Activated CD8-positive, alpha-beta memory T cell treated with anti-CD3 and anti-CD28 coated beads for 4 hours (primary cell): ENCODE measurements around the gene STOML2.
"Not testable (repeated sequence)": the region's sequence is repeated elsewhere in the genome, so short reads cannot be mapped to it uniquely, and the experiment has no call there.

Source experiments
- DNase-seq, 2 donors: peaks; one replicate each; pipeline ENCODE4 v3.0.0-alpha.2; 2020; ENCODE audit warnings: low read depth in 2 of 2

Gene STOML2

GRCh38 chr9:35102769-35103659 lies at the start of gene STOML2:
Gene STOML2, minus strand, starts transcription at chr9:35103131. Its CDS starts 37 bp downstream, at chr9:35103094.
- peak; percentile 80 to 89 for DNase-seq

- not testable (repeated sequence) for DNase-seq
These were observed 45.1 kb upstream of the STOML2 start for GRCh38 chr9:35147941-35148563.

DNA sequence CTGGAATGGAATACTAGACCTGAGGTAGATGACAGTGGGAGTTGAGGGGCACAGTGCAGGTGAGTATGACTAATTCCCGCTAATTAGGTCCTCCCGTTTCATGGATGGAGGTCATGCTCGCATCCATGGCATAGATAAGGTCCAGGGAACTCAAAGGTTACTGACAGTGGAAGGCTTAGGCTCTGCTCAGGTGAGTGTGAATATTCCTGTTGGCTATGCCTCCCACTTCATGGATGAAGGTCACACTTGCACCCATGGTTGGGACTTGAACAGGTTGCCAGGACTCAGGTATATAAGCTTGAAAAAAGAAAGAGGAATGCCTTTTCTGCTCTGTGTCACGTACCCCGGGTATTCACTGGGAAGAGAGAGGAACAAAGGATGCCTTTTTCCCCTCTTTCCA lies 39.1 kb upstream of the STOML2 start:
- DNase-seq, result no peak

DNA sequence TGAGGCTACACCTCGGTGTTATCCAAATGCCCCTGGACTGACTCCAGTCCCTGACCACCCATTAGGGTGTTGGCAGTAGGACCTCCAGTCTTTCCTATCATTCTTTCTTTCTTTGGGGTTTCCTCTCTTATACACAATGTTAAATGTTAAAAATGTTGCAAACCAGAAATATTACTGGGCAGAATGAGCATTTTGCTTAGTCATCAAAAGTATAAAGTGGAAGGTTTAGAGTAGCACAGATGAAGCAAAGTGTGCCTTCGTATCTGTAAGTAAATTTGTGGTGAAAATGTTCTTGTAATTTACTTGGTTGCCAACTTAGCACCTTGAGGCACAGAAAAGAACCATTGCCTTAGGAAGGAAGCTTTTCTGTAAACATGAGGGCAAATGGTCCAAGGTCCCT lies 37.2 kb upstream of the STOML2 start:
- DNase-seq, result no peak

DNA sequence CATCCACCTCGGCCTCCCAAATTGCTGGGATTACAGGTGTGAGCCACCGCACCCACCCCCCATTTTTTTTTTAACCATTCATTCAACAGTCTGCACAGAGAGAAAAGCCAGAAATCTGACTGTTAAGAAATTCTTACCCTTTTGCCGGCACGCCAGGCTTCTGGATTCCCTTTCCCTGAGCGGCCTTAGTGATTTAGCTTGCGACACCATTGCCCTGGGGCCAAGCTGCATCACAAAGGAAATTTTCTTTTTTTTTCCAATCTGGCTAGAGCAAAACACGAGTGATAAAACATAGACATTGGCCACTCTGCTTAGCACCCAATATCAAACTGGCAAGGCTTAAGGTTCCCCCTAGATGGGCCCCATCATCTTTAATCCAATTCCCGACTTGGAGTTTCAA lies 33.9 kb upstream of the STOML2 start:
- no peak for DNase-seq

DNA sequence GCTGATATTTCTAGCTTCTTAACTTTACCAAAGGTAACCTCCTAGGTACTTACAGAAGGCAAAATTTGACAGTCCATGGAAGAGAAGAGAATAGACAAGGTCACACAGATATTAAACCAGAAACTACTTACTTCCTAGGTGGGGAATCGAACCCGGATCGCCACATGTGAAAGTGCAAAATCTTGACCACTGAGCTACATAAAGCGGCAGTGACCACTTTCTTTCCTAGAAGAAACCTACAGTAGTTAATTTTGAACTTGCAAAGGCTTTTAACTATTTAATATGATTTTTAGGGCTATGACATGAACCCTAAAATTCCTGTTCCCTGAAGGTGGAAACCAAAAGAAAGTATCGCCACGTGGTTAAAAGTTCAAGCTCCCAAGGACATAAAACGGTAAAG lies 33.1 kb upstream of the STOML2 start:
- no peak for DNase-seq

DNA sequence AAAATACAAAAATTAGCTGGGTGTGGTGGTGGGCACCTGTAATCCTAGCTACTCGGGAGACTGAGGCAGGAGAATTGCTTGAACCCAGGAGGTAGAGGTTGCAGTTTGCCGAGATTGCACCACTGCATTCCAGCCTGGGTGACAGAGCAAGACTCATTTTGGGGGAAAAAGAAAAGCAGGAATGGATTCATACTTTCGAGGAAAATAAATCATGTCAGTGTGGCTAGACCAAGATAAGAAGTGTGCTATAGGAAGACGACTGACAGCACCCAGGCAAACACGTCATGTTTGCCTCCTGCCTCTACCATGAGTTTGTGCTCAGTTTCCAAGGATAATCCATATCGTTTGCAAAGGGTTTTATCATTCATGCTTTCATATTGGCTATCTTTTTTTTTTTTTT lies 32.0 kb upstream of the STOML2 start:
- DNase-seq, result no peak

DNA sequence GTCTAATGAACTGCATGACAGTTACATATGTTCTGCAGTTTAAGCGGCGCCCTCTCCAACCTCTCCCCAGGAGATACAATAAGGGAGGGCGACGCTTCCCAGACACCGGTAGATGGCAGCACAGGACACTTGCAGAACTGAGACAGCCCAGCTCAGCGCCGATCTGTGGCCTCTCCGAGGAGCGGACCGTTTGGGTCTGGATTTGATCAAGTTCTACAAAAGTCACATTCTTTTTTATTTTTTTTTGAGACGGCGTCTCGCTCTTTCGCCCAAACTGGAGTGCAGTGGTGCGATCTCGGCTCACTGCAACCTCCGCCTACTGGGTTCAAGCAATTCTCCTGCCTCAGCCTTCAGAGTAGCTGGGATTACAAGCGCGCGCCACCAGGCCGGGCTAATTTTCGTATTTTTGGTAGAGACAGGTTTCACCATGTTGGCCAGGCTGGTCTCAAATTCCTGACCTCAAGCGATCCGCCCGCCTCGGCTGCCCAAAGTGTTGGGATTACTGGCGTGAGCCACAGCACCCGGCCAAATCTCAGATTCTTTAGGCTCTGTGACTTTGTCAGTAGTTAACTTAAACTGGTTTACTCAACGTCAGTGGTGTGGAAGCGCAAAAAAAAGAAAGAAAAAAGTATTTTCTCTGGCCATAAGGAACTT lies 14.1 kb upstream of the STOML2 start:
- peak; percentile 71 to 79 for DNase-seq

DNA sequence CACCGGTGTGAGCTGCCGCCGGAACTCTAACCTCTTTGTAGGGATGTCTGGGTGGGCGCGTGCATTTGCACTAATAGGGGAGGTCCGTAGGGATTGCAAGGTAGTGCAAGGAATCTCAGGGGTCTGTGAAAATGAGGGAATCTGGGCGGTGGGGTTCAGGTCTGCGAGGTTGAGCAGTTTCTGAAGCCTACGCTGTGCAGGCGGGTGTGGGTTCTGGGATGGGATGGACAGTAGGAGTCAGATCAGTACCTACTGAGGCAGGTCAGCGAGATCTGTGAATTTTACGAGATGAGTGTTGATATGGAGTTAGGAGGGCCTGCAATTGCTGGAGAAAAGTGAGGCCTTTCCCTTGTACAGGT lies 13.6 kb upstream of the STOML2 start:
- no peak for DNase-seq

DNA sequence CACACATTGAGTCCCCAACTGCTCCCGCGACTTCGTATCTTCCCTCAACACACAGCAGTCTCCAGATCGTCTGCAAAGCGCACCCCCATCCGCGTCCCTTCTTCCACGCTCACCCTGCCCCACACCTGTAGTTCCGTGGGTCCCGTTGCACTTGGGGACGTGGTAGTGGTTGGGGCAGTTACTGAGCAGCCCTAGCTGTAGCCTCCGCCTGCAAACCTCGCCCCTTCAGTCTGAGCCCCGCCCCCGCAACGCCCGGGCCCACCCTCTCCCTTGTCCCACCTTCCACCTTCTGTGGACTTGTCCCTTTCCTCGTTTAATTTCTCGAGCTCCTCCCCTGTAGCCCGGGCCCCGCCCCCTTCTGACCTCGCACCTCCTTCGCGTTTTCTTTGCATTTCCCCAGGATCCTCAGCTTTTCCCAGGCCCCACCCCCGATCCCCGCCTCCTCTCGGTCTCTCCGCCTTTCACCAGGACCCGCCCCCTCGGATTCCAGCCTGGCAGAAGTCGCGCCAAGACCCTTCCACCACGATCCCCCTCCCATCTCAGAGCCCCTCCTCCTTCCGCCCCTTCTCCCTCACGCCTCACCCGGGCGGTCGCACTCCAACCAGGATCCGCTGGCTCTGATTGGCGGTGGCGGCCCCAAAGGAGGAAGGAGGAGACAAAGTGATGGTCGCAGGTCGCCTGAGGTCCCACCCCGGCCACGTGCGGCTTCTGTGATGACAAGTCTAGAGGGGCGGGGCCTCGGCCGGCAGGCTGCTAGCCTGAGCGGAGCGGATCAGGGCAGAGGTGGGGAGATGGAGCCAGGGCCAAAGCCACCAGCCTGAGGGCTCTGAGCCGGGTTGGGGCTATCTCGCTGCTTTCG lies 13.0 kb upstream of the STOML2 start, which contains the start of gene ATOSB:
Gene ATOSB, minus strand, starts transcription at position 183 of the 859 bp plus-strand sequence. CDS start 7,588 bp downstream, outside the sequence.
- peak; percentile 82 to 86 for DNase-seq

DNA sequence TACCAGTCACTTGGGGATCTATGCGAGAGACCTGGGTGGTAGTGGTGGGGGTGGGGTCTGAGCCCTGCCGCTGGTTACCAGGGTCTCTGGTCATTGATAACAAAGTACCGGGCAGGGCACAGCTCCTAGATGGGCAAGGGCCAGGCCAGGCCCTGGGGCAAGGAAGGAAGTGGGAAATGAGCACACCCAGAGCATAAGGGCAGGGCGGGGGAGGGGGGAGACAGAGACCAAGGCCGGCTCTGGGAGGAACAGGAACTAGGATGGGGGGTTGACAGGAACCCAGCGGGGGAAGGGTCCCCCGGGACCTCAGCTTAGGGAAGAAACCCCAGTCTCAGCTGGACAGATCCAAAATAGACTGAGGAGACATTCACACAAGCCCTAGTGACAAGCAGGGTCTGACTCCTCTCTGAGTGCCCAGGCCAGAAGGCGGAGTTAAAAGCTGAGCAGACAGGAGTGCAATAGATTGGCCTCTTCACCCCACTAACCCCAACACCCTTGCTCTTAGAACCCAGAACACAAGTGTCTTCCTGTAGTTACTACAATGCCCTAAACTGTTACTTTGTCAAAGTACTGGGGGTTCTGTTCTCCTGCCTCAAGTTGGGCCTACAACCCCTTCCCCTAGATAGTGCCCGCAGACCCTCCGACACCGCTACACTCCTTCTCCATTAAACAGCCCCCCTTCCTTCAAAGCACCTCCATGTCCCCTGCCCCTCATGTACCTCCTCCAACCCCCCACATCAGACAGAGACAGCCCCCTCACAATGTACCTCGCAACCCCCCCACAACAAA lies 12.1 kb upstream of the STOML2 start:
- DNase-seq, result no peak

DNA sequence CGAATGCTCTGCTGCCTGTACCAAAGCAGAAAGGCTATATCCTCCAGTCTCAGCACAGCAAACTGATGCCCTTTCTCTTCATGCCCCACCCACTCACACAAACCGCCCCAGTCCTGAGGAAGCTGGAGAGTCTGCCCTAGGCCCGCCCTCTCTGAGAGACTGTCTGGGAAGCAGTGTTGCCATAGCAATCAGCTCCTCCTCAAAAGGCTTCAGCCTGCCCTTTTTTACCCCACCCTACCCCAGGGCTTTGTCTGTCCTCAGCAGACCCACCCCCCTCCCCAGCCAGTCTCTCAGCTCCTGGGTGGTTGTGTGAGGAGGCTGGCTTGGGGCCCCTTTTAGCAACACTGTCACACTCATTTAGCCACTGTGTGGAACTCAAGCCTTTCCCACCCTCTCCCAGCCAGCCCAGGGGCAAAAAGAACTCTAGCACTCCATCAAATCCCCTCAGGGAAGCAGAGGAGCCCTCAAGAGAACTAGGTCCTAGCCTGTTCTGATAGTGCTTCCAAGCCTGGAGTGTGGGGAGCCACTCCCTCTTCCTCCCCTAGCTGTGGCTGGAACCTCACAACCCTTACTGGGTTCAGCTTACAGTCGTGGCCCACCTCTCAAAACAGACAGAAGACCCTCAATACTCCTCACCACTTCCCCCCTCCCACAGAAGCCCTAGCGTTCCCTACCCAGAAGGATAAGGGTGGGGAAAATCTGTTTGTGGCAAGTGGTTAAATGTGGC lies 11.3 kb upstream of the STOML2 start:
- no peak for DNase-seq

GRCh38 chr9:35112257-35113020 lies 9.5 kb upstream of the STOML2 start:
- no peak for DNase-seq

DNA sequence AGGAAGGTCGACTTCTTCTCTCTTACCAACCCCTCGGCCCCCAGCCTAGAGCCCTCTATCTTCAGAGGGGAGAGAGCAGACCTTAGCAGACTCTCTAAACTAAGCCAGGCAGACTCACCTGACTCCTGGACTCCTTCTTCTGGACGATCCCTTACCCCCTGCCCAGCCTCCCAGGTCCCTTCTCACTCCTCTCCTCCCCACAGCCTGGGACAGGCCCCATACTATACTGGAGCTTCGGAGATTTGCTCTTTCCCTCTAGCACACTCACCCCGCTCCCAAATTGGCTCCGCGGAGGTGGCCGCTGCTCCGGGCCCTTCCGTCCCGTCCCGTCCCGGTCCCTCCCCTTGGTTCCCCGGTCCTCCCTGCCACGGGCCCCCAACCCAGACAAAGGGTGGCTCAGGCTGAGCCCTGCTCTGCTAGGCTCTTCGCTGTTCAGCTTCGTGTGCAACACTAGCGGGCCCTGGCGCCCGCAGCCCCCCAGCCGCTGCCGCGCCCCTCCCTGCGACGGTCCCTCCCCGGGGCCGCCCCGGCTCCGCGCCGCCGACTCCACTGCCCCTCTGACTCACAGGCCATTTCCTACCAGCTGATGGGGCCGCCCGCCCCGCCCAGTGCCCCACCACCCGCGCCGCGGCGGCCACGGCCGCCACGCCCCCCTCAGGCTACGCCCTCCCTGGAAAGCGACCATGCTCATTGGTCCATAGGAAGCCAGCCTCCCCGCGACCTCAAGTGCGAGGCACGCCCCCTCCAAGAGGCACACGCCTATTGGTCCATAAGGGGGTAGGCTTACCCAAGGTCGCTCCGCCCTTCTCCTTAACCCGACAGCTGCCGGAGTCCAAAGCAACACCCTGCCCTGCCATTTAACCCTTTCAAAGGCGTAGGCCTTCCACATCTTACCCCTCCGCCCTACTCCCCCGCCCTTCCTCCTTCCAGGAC lies 8.3 kb upstream of the STOML2 start:
- peak; percentile 89 to 93 for DNase-seq

- no peak for DNase-seq
These were observed 7.4 kb upstream of the STOML2 start for GRCh38 chr9:35110327-35110761.

DNA sequence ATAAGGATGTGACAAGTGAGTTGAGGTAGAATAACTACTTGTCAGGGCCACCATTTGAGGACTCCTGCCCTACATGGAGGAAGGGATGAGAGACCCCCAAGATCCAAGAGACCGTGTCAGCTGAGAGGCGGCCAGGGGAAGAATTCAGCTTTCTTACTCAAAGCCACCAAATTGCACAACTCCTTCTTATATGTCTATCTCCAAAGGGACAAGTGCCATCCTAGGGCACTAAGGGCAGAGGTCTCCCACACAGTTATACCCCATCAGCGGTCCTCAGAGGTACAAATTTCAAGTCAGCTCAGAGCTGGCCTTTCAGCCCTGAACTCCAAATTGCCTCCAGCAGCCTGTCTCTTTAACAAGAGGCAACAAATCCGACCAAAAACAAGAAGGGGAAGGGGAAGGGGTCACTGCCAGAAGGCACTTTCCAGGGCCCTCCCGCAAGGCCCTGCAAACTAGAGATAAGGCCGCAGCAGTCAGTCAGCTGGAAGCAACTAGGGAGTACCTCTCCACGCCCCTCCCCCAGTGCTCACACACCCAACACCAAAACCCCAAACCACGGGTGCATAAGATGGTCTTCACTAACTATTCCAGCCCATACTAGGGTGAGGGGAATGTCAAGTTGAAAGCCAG lies 6.1 kb upstream of the STOML2 start:
- DNase-seq, result no peak

- no peak for DNase-seq
These were observed 5.5 kb upstream of the STOML2 start for GRCh38 chr9:35108461-35108860.
